Osteoblast (primary cell): ENCODE measurements around the gene FRMD4A. TPM values are rescaled to one million over a fixed set of nuclear protein-coding genes. Genes with fewer than 3 reads are reported as not detected.
A peak's percentile ranks its signal among the peaks of the same experiment; 100 is the strongest.

Experiments
- DNase-seq: peaks from one replicate; pipeline ENCODE4 v3.0.0; 2011; ENCODE audit warnings: low spot score, mixed read lengths; ENCODE audit not compliant: insufficient read length; ENCODE audit errors: missing footprints
- H2AFZ ChIP-seq: 2 replicates; pipeline ENCODE4 v1.6.0; 2011; ENCODE audit warnings: mild to moderate bottlenecking, low read length
- H3K27ac ChIP-seq: 2 replicates; pipeline ENCODE4 v1.5.1; 2011; ENCODE audit warnings: mild to moderate bottlenecking, low read depth, low read length, moderate library complexity
- H3K27me3 ChIP-seq: 2 replicates; pipeline ENCODE4 v1.6.0; 2012; ENCODE audit warnings: mild to moderate bottlenecking, control low read depth, inconsistent platforms, low read length, moderate library complexity; ENCODE audit not compliant: insufficient read depth
- H3K36me3 ChIP-seq: 2 replicates; pipeline ENCODE4 v1.5.1; 2011; ENCODE audit warnings: mild to moderate bottlenecking, low read length, control low read depth, moderate library complexity; ENCODE audit not compliant: insufficient read depth
- H3K4me1 ChIP-seq: 2 replicates; pipeline ENCODE4 v1.5.1; 2011; ENCODE audit warnings: mild to moderate bottlenecking, low read length, control low read depth, moderate library complexity; ENCODE audit not compliant: insufficient read depth
- H3K4me2 ChIP-seq: 2 replicates; pipeline ENCODE4 v1.6.0; 2011; ENCODE audit warnings: mild to moderate bottlenecking, low read length; ENCODE audit not compliant: insufficient read depth
- H3K4me3 ChIP-seq: fragments of 200-600 bp; sonication (generic); 3 replicates; pipeline ENCODE4 v1.5.1; 2012; ENCODE audit warnings: mild to moderate bottlenecking, low read length, inconsistent platforms; ENCODE audit not compliant: insufficient read depth
- H3K79me2 ChIP-seq: 2 replicates; pipeline ENCODE4 v1.6.0; 2012; ENCODE audit warnings: mild to moderate bottlenecking, low read length, control low read depth, inconsistent platforms; ENCODE audit not compliant: insufficient read depth
- H3K9me3 ChIP-seq: 2 replicates; pipeline ENCODE4 v1.5.1; 2011; ENCODE audit warnings: low read depth, low read length, control low read depth
- H4K20me1 ChIP-seq: 2 replicates; pipeline ENCODE4 v1.6.0; 2012; ENCODE audit warnings: mild to moderate bottlenecking, low read length, control low read depth; ENCODE audit not compliant: insufficient read depth
- CTCF ChIP-seq: IDR thresholded peaks from 2 replicates; pipeline ENCODE4 v1.5.1; 2011; ENCODE audit warnings: mild to moderate bottlenecking, low read depth, low read length, moderate library complexity; ENCODE audit errors: extremely low read depth
- total RNA-seq: library from RNA; depleted of rRNA; stranded (reverse); fragments of >200 nt; gene quantifications from 2 replicates; pipeline ENCODE4 v1.2.3, GENCODE V29; 2012

The FRMD4A gene
- total RNA-seq, 1 donor, result 41.3 TPM

GRCh38 chr10:14056610-14057332, 274.0 kb downstream of the FRMD4A start:
- peaks cover 28% of the 10 kb centered on the region for H3K4me1 ChIP-seq
- no peaks in the 10 kb centered on the region for H4K20me1 ChIP-seq
- no peak for TF ChIP-seq CTCF
- H3K79me2 ChIP-seq, result no peaks in the 10 kb centered on the region
- H3K27me3 ChIP-seq, result no peaks in the 10 kb centered on the region
- H3K4me3 ChIP-seq, result no peak overlapping the region
- peak overlapping the region; percentile 33 for H3K4me2 ChIP-seq
- peak overlapping the region; percentile 85 for H3K27ac ChIP-seq
- H3K36me3 ChIP-seq, result no peaks in the 10 kb centered on the region
- no peak overlapping the region for H2AFZ ChIP-seq
- H3K9me3 ChIP-seq, result no peaks in the 10 kb centered on the region
- peak; percentile 69 for DNase-seq

GRCh38 chr10:14052931-14053330, 277.8 kb downstream of the FRMD4A start:
- Histone ChIP-seq H2AFZ (no peak overlapping the region), H3K27ac (no peak overlapping the region), H3K79me2 (no peaks in the 10 kb centered on the region), H3K4me3 (no peak overlapping the region), H3K27me3 (no peaks in the 10 kb centered on the region), H3K9me3 (no peaks in the 10 kb centered on the region), H4K20me1 (no peaks in the 10 kb centered on the region), H3K4me2 (no peak overlapping the region), H3K4me1 (peaks cover 15% of the 10 kb centered on the region), H3K36me3 (no peaks in the 10 kb centered on the region)
- TF ChIP-seq CTCF, result no peak
- DNase-seq, result no peak

GRCh38 chr10:14050598-14050997, 280.1 kb downstream of the FRMD4A start:
- DNase-seq, result no peak
- Histone ChIP-seq H3K36me3 (no peaks in the 10 kb centered on the region), H3K27ac (no peak overlapping the region), H3K79me2 (no peaks in the 10 kb centered on the region), H3K27me3 (no peaks in the 10 kb centered on the region), H3K4me1 (peaks cover 10% of the 10 kb centered on the region), H2AFZ (no peak overlapping the region), H3K4me3 (no peak overlapping the region), H4K20me1 (no peaks in the 10 kb centered on the region), H3K9me3 (no peaks in the 10 kb centered on the region), H3K4me2 (no peak overlapping the region)
- no peak for TF ChIP-seq CTCF

- Histone ChIP-seq H3K9me3 (no peaks in the 10 kb centered on the region), H3K36me3 (no peaks in the 10 kb centered on the region)
- DNase-seq, result no peak
These were observed 281.7 kb downstream of the FRMD4A start for GRCh38 chr10:14048930-14049613.

More at GRCh38 chr10:14048930-14049613, 281.7 kb downstream of the FRMD4A start:
- Histone ChIP-seq H3K4me1 (peaks cover 10% of the 10 kb centered on the region), H4K20me1 (no peaks in the 10 kb centered on the region), H3K27ac (no peak overlapping the region), H2AFZ (no peak overlapping the region), H3K27me3 (no peaks in the 10 kb centered on the region), H3K4me2 (no peak overlapping the region), H3K79me2 (no peaks in the 10 kb centered on the region), H3K4me3 (no peak overlapping the region)
- no peak for TF ChIP-seq CTCF
